ENCODE measurements around the gene DBNDD2. TPM values are rescaled to one million over a fixed set of nuclear protein-coding genes. Genes with fewer than 3 reads are reported as not detected.

The DBNDD2 gene
- total RNA-seq, 1 experiment from 2014 or later, result 58.7 TPM

DNA sequence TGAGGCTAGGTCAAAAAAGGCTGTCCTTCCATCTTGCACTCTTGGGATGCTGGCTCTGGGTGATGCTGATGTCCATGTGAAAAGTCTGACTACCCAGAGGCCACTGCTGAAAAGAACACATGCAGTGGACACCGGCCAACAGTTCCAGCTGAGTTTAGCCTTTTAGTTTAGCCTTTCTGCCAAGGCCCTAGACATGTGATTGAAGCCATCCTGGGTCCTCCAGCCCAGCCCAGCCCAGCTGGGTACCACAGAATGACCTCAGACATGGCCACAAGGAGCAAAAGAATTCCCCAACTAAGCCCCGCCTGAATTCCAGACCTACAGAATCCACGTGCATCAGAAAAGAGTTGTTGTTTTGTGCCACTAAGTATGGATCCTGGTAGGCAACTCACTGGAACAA lies 25.2 kb downstream of the DBNDD2 start (continued):
- TF ChIP-seq, protein P1, sequence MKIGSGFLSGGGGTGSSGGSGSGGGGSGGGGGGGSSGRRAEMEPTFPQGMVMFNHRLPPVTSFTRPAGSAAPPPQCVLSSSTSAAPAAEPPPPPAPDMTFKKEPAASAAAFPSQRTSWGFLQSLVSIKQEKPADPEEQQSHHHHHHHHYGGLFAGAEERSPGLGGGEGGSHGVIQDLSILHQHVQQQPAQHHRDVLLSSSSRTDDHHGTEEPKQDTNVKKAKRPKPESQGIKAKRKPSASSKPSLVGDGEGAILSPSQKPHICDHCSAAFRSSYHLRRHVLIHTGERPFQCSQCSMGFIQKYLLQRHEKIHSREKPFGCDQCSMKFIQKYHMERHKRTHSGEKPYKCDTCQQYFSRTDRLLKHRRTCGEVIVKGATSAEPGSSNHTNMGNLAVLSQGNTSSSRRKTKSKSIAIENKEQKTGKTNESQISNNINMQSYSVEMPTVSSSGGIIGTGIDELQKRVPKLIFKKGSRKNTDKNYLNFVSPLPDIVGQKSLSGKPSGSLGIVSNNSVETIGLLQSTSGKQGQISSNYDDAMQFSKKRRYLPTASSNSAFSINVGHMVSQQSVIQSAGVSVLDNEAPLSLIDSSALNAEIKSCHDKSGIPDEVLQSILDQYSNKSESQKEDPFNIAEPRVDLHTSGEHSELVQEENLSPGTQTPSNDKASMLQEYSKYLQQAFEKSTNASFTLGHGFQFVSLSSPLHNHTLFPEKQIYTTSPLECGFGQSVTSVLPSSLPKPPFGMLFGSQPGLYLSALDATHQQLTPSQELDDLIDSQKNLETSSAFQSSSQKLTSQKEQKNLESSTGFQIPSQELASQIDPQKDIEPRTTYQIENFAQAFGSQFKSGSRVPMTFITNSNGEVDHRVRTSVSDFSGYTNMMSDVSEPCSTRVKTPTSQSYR (CRISPR knock-in tag; IDR thresholded peaks at IDR 0.05), result no peak

DNA sequence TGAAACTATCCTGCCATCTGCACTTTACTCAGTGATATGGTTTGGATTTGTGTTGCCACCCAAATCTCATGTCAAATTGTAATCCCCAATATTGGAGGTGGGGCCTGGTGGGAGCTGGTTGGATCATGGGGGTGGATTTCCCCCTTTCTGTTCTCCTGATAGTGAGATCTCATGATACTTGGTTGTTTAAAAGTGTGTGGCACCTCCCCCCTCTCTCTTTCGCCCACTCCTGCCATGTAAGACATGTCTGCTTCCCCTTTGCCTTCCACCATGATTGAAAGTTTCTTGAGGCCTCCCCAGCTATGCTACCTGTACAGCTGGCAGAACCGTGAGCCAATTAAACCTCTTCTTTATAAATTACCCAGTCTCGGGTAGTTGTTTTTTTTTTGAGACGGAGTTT lies 25.9 kb downstream of the DBNDD2 start:
- Mint-ChIP-seq H3K4me1 (peaks cover 2% of the 10 kb centered on the region; the same call in 1 of the 2 replicates), H3K27ac (no peak overlapping the region), H3K36me3 (peaks cover 6% of the 10 kb centered on the region), H3K9me3 (no peaks in the 10 kb centered on the region), H3K4me3 (no peak overlapping the region), H3K27me3 (ENCODE audit: low read depth) (peaks cover 5% of the 10 kb centered on the region; the same call in 1 of the 2 replicates)
- POLR2A ChIA-PET, result no interaction called here
- DNase-seq (ENCODE audit: low spot score) (no peak), ATAC-seq (no peak)
- CTCF ChIA-PET, result interaction anchor here (1.0 to 5.1 kb wide), 3 partner anchors 61 to 73 kb away, joined by 3 to 164 read pairs (median 82); partner anchors contain the start of gene SYS1
- TF ChIP-seq NFYB (CRISPR knock-in tag; conservative IDR thresholded peaks at IDR 0.05; ENCODE audit: low read depth) (no peak), OVOL2 (CRISPR knock-in tag; IDR thresholded peaks at IDR 0.05; ENCODE audit: borderline replicate concordance) (no peak), FOXP1 (CRISPR knock-in tag; IDR thresholded peaks at IDR 0.05; ENCODE audit: borderline replicate concordance) (no peak), ZNF263 (CRISPR knock-in tag; IDR thresholded peaks at IDR 0.05; ENCODE audit: low read depth) (no peak), JAZF1 (CRISPR knock-in tag; IDR thresholded peaks at IDR 0.05) (no peak), ETV6 (CRISPR knock-in tag; IDR thresholded peaks at IDR 0.05) (no peak)
- TF ChIP-seq, protein P2, sequence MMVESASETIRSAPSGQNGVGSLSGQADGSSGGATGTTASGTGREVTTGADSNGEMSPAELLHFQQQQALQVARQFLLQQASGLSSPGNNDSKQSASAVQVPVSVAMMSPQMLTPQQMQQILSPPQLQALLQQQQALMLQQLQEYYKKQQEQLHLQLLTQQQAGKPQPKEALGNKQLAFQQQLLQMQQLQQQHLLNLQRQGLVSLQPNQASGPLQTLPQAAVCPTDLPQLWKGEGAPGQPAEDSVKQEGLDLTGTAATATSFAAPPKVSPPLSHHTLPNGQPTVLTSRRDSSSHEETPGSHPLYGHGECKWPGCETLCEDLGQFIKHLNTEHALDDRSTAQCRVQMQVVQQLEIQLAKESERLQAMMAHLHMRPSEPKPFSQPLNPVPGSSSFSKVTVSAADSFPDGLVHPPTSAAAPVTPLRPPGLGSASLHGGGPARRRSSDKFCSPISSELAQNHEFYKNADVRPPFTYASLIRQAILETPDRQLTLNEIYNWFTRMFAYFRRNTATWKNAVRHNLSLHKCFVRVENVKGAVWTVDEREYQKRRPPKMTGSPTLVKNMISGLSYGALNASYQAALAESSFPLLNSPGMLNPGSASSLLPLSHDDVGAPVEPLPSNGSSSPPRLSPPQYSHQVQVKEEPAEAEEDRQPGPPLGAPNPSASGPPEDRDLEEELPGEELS (CRISPR knock-in tag; IDR thresholded peaks at IDR 0.05), result no peak

DNA sequence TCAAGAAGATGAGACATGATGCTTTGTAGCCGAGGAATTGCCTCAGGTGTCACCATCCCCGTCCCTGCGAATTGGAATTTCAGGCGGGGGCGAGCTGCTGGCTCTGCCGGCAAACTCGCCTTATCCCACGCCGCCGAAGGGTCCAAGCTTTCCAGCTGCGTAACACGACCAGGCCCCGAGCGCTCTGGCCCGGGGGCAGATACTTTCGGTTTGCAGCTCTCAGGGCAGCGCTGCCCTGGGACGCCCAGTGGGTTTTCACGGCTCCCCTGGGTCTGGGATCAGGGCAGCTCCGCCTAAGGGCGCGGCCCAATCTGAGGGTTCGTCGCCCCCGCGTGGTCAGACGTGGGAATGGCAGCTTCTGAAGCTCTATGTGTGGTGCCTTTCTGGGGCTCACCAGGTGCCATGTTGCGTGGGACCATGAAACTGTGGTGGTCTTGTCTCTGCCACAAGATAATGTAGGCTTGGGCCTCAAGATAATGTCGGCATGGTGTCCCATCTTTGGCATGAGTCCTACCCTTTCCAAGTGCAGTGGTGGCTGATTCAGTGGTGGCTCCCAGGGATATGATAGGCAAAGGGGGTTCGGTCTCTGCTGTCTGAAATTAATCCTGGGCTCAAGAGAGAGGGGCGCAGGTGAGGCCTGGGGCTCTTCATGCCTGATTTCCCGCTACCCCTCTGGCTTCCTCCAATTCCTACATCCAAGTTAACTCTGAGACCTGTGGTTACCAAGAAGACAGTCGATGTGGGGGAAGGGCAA lies 28.8 kb downstream of the DBNDD2 start:
- H3K27ac Mint-ChIP-seq, result no peak overlapping the region
- ATAC-seq, result peak; percentile 97
- ChIA-PET POLR2A (interaction anchor here (0.5 to 1.3 kb wide), 8 partner anchors 13 to 498 kb away, joined by 3 to 7 read pairs (median 4); partner anchors contain the start of gene SYS1), CTCF (interaction anchor here (0.5 to 5.1 kb wide), 61 partner anchors 9 to 604 kb away, joined by 3 to 164 read pairs (median 6); partner anchors contain the start of genes MATN4, PIGT, SDC4 and SYS1)
- H3K4me1 Mint-ChIP-seq, result peaks cover 16% of the 10 kb centered on the region
- H3K9me3 Mint-ChIP-seq, result no peaks in the 10 kb centered on the region
- peak overlapping the region; percentile 82 for H3K4me3 Mint-ChIP-seq
- peaks cover 6% of the 10 kb centered on the region for H3K36me3 Mint-ChIP-seq
- H3K27me3 Mint-ChIP-seq (ENCODE audit: low read depth), result peaks cover 5% of the 10 kb centered on the region; the same call in 1 of the 2 replicates
- DNase-seq (ENCODE audit: low spot score), result peak; percentile 90
- TF ChIP-seq FOXP1 (CRISPR knock-in tag; IDR thresholded peaks at IDR 0.05; ENCODE audit: borderline replicate concordance) (no peak), JUN (CRISPR knock-in tag; IDR thresholded peaks at IDR 0.05) (no peak), TP53 (CRISPR knock-in tag; IDR thresholded peaks at IDR 0.05) (no peak), PRRX2 (CRISPR knock-in tag; IDR thresholded peaks at IDR 0.05) (no peak), CREM (CRISPR knock-in tag; IDR thresholded peaks at IDR 0.05) (no peak), MXD4 (CRISPR knock-in tag; IDR thresholded peaks at IDR 0.05; ENCODE audit: borderline replicate concordance) (no peak), IRF2 (CRISPR knock-in tag; IDR thresholded peaks at IDR 0.05; ENCODE audit: borderline replicate concordance, low read depth) (no peak), ZNF671 (CRISPR knock-in tag; IDR thresholded peaks at IDR 0.05) (no peak), SOX15 (CRISPR knock-in tag; IDR thresholded peaks at IDR 0.05) (no peak), ETV6 (CRISPR knock-in tag; IDR thresholded peaks at IDR 0.05) (0 out of 2 replicates have a peak, but pooled peaks have one; percentile 20)
- TF ChIP-seq, protein P3, sequence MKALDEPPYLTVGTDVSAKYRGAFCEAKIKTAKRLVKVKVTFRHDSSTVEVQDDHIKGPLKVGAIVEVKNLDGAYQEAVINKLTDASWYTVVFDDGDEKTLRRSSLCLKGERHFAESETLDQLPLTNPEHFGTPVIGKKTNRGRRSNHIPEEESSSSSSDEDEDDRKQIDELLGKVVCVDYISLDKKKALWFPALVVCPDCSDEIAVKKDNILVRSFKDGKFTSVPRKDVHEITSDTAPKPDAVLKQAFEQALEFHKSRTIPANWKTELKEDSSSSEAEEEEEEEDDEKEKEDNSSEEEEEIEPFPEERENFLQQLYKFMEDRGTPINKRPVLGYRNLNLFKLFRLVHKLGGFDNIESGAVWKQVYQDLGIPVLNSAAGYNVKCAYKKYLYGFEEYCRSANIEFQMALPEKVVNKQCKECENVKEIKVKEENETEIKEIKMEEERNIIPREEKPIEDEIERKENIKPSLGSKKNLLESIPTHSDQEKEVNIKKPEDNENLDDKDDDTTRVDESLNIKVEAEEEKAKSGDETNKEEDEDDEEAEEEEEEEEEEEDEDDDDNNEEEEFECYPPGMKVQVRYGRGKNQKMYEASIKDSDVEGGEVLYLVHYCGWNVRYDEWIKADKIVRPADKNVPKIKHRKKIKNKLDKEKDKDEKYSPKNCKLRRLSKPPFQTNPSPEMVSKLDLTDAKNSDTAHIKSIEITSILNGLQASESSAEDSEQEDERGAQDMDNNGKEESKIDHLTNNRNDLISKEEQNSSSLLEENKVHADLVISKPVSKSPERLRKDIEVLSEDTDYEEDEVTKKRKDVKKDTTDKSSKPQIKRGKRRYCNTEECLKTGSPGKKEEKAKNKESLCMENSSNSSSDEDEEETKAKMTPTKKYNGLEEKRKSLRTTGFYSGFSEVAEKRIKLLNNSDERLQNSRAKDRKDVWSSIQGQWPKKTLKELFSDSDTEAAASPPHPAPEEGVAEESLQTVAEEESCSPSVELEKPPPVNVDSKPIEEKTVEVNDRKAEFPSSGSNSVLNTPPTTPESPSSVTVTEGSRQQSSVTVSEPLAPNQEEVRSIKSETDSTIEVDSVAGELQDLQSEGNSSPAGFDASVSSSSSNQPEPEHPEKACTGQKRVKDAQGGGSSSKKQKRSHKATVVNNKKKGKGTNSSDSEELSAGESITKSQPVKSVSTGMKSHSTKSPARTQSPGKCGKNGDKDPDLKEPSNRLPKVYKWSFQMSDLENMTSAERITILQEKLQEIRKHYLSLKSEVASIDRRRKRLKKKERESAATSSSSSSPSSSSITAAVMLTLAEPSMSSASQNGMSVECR (CRISPR knock-in tag; IDR thresholded peaks at IDR 0.05; ENCODE audit: borderline replicate concordance), result no peak
- TF ChIP-seq, protein P4, sequence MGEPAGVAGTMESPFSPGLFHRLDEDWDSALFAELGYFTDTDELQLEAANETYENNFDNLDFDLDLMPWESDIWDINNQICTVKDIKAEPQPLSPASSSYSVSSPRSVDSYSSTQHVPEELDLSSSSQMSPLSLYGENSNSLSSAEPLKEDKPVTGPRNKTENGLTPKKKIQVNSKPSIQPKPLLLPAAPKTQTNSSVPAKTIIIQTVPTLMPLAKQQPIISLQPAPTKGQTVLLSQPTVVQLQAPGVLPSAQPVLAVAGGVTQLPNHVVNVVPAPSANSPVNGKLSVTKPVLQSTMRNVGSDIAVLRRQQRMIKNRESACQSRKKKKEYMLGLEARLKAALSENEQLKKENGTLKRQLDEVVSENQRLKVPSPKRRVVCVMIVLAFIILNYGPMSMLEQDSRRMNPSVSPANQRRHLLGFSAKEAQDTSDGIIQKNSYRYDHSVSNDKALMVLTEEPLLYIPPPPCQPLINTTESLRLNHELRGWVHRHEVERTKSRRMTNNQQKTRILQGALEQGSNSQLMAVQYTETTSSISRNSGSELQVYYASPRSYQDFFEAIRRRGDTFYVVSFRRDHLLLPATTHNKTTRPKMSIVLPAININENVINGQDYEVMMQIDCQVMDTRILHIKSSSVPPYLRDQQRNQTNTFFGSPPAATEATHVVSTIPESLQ (CRISPR knock-in tag; IDR thresholded peaks at IDR 0.05), result no peak
- TF ChIP-seq, protein P5, sequence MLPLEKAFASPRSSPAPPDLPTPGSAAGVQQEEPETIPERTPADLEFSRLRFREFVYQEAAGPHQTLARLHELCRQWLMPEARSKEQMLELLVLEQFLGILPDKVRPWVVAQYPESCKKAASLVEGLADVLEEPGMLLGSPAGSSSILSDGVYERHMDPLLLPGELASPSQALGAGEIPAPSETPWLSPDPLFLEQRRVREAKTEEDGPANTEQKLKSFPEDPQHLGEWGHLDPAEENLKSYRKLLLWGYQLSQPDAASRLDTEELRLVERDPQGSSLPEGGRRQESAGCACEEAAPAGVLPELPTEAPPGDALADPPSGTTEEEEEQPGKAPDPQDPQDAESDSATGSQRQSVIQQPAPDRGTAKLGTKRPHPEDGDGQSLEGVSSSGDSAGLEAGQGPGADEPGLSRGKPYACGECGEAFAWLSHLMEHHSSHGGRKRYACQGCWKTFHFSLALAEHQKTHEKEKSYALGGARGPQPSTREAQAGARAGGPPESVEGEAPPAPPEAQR (CRISPR knock-in tag; IDR thresholded peaks at IDR 0.05), result no peak
